Heart right ventricle (tissue), 16 donors: ENCODE data around the gene MRPL4. TPM values are rescaled to one million over a fixed set of nuclear protein-coding genes. Genes with fewer than 3 reads are reported as not detected.
"Not testable (repeated sequence)": the region's sequence is repeated elsewhere in the genome, so short reads cannot be mapped to it uniquely, and the experiment has no call there.

Experiments
- ATAC-seq, 8 donors: fragments of 200-7000 bp; cut with Tn5 transposase; one replicate each; pipeline ENCODE4 v1.9.1; 2020; ENCODE audit warnings: mild to moderate bottlenecking in 8 of 8, moderate library complexity in 8 of 8, moderate number of reproducible peaks in 1 of 8
- DNase-seq, 2 donors: peaks; one replicate each; pipeline ENCODE4 v3.0.0-alpha.2; 2020
- H3K27ac ChIP-seq, 10 donors: fragments of 200-600 bp; sonication (generic) in 2 of 10; one replicate each; pipeline versions ENCODE4 v1.5.0 to v1.8.0; 2020 to 2022; ENCODE audit warnings: mild to moderate bottlenecking in 3 of 10
- H3K27me3 ChIP-seq, 7 donors: fragments of 200-600 bp; one replicate each; pipeline ENCODE4 v1.8.0; 2021 to 2022; ENCODE audit warnings: mild to moderate bottlenecking in 2 of 7
- H3K36me3 ChIP-seq, 9 donors: fragments of 200-600 bp; sonication (generic) in 1 of 9; one replicate each; pipeline versions ENCODE4 v1.5.0 to v1.8.0; 2020 to 2022; ENCODE audit warnings: mild to moderate bottlenecking in 2 of 9
- H3K4me1 ChIP-seq, 9 donors: fragments of 200-600 bp; sonication (generic) in 1 of 9; one replicate each; pipeline versions ENCODE4 v1.5.0 to v1.8.0; 2020 to 2022; ENCODE audit warnings: mild to moderate bottlenecking in 4 of 9
- H3K4me3 ChIP-seq, 10 donors: fragments of 200-600 bp; sonication (generic) in 2 of 10; one replicate each; pipeline versions ENCODE4 v1.5.0 to v1.8.0; 2020 to 2022; ENCODE audit warnings: mild to moderate bottlenecking in 7 of 10, moderate library complexity in 2 of 10
- H3K9me3 ChIP-seq, 11 donors: fragments of 200-600 bp in 10 of 11; sonication (generic) in 2 of 11; one replicate each; pipeline versions ENCODE4 v1.5.0 to v1.8.0; 2013 to 2022; ENCODE audit warnings: mild to moderate bottlenecking in 2 of 11, control low read depth in 1 of 11, moderate library complexity in 1 of 11
- WGBS, 2 donors: extraction: QIAGEN DNeasy Blood & Tissue Kit; methylation state at CpG; one replicate each; pipeline ENCODE4 v1.1.7; 2013; ENCODE audit warnings: inconsistent platforms in 1 of 2; 5-methylcytosine and 5-hydroxymethylcytosine counted together
- intact Hi-C, 10 donors: fragments of 100-400 bp; cut with DNase I; formaldehyde crosslinking; loops; one replicate each; pipeline versions ENCODE4 v1.11.1 to v1.14.2; 2022
- polyA plus RNA-seq, 2 donors: library from polyadenylated mRNA; stranded (reverse); fragments of 200-250 nt; gene quantifications; one replicate each; pipeline ENCODE4 v1.2.3, GENCODE V29; 2013
- total RNA-seq, 10 donors: library from RNA; stranded (reverse); fragmentation: NEBNext Ultra II Directional in 3 of 10; extraction: Animal tissue kit (Norgen Biotek cat#: 25700) in 3 of 10; gene quantifications; one replicate each; pipeline versions ENCODE4 v1.2.1 to v1.2.4, GENCODE V29; 2021 to 2023
- TF ChIP-seq, protein P1 (sequence below), 9 donors: fragments of 200-600 bp; sonication (generic) in 2 of 9; IDR thresholded peaks; one replicate each; pipeline versions ENCODE4 v1.5.0 to v1.8.0; 2021 to 2022; ENCODE audit warnings: antibody characterized with exemption in 9 of 9, mild to moderate bottlenecking in 5 of 9, moderate library complexity in 1 of 9
- donor health status: Arrhythmogenic right ventricular cardiomyopathy.
- donor health status: ischemic (EF 13 %, LVEDD 7.1; RV severe dilation, severe dysfunction).
- donor health status: healthy with polysubstance abuse.
- donor health status: DM: no; HTN: yes; CAD: no.
- donor health status: DM: no; HTN: no; CAD: no.
- donor health status: ischemic (EF 25% LVEDD 6.9; RV normal size, moderate dysfunction).
- donor health status: ischemic (EF 25% LVEDD 5.7; RV mildly dilated, moderate dysfunction).
- donor health status: healthy.
- donor health status: DM: yes; HTN: yes; CAD: no.
- donor health status: Ischemic cardiomyopathy.
- donor health status: ischemic (EF 35%, LVEDD 5.7; RV mildly dilated, moderate dysfunction).
- donor health status: nonischemic (EF 11% LVEDD 7.7; RV severe dilation, severe dysfunction).
- donor health status: DM: yes; HTN: yes; CAD: no.
- donor health status: PGD.
- donor health status: ischemic (EF 29% LVEDD 5.4; RV normal size, mild dysfunction).
- donor health status: nonischemic (EF 23%, LVEDD 6.1; RV moderate dilation, normal function).

Gene MRPL4
- total and polyA plus RNA-seq, 12 donors, result 29.0 to 101 (median 69.0) TPM

DNA sequence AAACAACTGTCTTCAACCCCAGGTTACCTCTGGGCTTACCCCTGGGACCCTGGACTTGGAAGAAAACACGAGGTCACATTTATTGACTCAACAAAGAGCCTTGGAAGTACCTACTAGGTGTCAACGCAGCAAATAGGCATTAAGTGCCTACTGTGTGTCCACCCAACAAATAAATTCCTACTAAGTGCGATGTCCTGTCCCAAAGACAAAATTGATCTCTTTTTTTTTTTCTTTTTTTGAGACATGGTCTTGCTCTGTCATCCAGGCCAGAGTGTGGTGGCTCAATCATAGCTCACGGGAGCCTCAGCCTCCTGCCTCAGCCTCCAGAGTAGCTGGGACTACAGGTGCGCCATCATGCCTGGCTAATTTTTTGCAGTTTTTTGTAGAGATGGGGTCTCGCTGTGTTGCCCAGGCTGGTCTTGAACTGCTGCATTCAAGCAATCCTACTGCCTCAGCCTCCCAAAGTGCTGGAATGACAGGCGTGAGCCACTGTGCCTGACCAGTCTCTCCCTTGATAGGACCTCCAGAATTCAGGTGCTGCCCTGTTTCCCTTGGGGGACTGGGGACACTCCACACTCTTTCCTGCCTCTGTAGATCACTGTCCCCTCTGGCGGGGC is 20.3 kb upstream of the MRPL4 start:
- intact Hi-C loops, result loop anchor here in 2 of 10 donors (2.0 to 10.0 kb wide), 3 partner anchors 19 to 117 kb away; partner anchors contain the start of genes DNMT1 (in 1 of the 2), EIF3G (in 1 of the 2) and P2RY11 (in 1 of the 2)
- no peaks in the 10 kb centered on the region for H3K9me3 ChIP-seq

DNA sequence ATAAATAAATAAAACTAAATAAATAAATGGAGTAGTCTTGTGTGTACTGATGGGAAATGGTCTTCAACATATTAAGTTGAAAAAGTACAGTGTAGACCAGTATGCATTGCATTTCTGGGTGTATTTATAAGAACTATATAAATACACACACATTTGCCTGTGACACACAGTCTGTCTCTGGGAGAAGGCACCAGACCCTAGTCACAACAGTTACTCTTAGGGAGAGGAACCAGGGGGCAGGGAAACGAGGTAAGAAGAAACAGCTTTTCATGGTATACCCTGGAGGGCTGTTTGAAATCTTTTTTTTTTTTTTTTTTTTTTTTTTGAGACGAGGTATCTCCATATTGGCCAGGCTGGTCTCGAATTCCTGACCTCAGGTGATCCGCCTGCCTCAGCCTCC is 18.1 kb upstream of the MRPL4 start:
- ATAC-seq, result no peak
- intact Hi-C loops, result loop anchor here in 2 of 10 donors (5.0 to 10.0 kb wide), 2 partner anchors 42 to 119 kb away; partner anchors contain the start of genes DNMT1 (in 1 of the 2), EIF3G (in 1 of the 2) and P2RY11 (in 1 of the 2)
- TF ChIP-seq, protein P1, sequence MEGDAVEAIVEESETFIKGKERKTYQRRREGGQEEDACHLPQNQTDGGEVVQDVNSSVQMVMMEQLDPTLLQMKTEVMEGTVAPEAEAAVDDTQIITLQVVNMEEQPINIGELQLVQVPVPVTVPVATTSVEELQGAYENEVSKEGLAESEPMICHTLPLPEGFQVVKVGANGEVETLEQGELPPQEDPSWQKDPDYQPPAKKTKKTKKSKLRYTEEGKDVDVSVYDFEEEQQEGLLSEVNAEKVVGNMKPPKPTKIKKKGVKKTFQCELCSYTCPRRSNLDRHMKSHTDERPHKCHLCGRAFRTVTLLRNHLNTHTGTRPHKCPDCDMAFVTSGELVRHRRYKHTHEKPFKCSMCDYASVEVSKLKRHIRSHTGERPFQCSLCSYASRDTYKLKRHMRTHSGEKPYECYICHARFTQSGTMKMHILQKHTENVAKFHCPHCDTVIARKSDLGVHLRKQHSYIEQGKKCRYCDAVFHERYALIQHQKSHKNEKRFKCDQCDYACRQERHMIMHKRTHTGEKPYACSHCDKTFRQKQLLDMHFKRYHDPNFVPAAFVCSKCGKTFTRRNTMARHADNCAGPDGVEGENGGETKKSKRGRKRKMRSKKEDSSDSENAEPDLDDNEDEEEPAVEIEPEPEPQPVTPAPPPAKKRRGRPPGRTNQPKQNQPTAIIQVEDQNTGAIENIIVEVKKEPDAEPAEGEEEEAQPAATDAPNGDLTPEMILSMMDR (IDR thresholded peaks at IDR 0.05), result no peak
- no peaks in the 10 kb centered on the region for H3K36me3 ChIP-seq
- H3K4me1 ChIP-seq, result peaks cover 8 to 65% (median 56%) of the 10 kb centered on the region in 9 donors
- DNase-seq, result no peak
- H3K27me3 ChIP-seq, result peaks cover 0 to 7% (median 0%) of the 10 kb centered on the region in 7 donors
- no peak overlapping the region for H3K4me3 ChIP-seq
- no peak overlapping the region for H3K27ac ChIP-seq
- H3K9me3 ChIP-seq, result no peaks in the 10 kb centered on the region
- WGBS, 2 donors, result 85% methylated on average over 4 of the region's 4 CpGs

More for the DNA sequence above, 20.3 kb upstream of the MRPL4 start:
- WGBS, 2 donors, result 77% methylated on average over 8 of the region's 8 CpGs
- H3K36me3 ChIP-seq, result no peaks in the 10 kb centered on the region
- TF ChIP-seq, protein P1 (IDR thresholded peaks at IDR 0.05), result no peak
- no peak for ATAC-seq
- DNase-seq, result no peak
- peak overlapping the region; percentile 81 to 99 (median 94) for H3K27ac ChIP-seq
- H3K4me3 ChIP-seq, result peak overlapping the region in 9 of 10 donors; percentile 70 to 99 (median 95)
- peaks cover 0 to 7% (median 0%) of the 10 kb centered on the region in 7 donors for H3K27me3 ChIP-seq
- peaks cover 11 to 66% (median 58%) of the 10 kb centered on the region in 9 donors for H3K4me1 ChIP-seq

DNA sequence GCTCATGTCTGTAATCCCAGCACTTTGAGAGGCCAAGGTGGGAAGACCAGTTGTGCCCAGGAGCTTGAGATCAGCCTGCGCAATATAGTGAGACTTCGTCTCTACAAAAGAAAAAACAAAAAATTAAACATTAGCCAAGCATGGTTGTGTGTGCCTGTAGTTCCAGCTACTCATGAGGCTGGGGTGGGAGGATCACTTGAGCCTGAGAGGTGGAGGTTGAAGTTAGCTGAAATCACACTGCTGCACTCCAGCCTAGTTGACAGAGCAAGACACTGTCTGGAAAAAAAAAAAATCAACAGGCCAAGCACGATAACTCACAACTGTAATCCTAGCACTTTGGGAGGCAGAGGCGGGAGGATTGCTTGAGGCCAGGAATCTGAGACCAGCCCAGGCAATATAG is 17.0 kb upstream of the MRPL4 start:
- TF ChIP-seq, protein P1 (IDR thresholded peaks at IDR 0.05), result no peak
- Histone ChIP-seq H3K9me3 (no peaks in the 10 kb centered on the region), H3K36me3 (no peaks in the 10 kb centered on the region), H3K27me3 (peaks cover 0 to 5% (median 0%) of the 10 kb centered on the region in 7 donors), H3K4me1 (peaks cover 8 to 54% (median 46%) of the 10 kb centered on the region in 9 donors), H3K27ac (peak overlapping the region in 6 of 10 donors; percentile 1 to 89 (median 84)), H3K4me3 (no peak overlapping the region)
- DNase-seq, result no peak
- ATAC-seq, result no peak
- intact Hi-C loops, result loop anchor here in 2 of 10 donors (5.0 to 10.0 kb wide), 2 partner anchors 43 to 120 kb away; partner anchors contain the start of genes DNMT1 (in 1 of the 2), EIF3G (in 1 of the 2) and P2RY11 (in 1 of the 2)
- 71 to 78% methylated on average over 4 of the region's 4 CpGs for WGBS, 2 donors

DNA sequence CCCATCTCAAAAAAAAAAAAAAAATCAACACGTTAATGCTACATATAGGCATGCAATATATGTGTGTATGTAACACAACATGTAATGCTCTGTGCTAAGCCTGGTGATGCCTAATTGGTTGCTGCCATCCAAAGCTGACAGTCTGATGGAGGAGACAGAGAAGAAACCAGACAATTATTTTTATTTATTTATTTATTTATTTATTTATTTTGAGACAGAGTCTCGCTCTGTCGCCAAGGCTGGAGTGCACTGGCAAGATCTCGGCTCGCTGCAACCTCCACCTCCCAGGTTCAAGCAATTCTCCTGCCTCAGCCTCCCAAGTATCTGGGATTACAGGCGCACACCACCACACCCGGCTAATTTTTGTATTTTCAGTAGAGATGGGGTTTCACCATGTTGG is 16.6 kb upstream of the MRPL4 start:
- H3K9me3 ChIP-seq, H3K4me3 ChIP-seq, H3K27me3 ChIP-seq, DNase-seq, ATAC-seq, H3K36me3 ChIP-seq: not testable (repeated sequence)
- intact Hi-C loops, result loop anchor here in 2 of 10 donors (5.0 to 10.0 kb wide), 2 partner anchors 43 to 121 kb away; partner anchors contain the start of genes DNMT1 (in 1 of the 2), EIF3G (in 1 of the 2) and P2RY11 (in 1 of the 2)
- Histone ChIP-seq H3K4me1 (peaks cover 6 to 50% (median 42%) of the 10 kb centered on the region in 9 donors), H3K27ac (peak overlapping the region in 9 of 10 donors; percentile 46 to 89 (median 83))
- WGBS, 2 donors, result 92 to 95% methylated on average over 7 of the region's 7 CpGs
